GM12874 (cell line): Measurements from ENCODE around the gene PRSS27.

ENCODE experiments used
- TF ChIP-seq, protein P1 (sequence below): IDR thresholded peaks from 2 replicates; pipeline ENCODE4 v1.5.1; 2011; ENCODE audit warnings: low read depth, mild to moderate bottlenecking, control low read depth, low read length, moderate library complexity; ENCODE audit not compliant: insufficient read depth

Gene PRSS27

DNA sequence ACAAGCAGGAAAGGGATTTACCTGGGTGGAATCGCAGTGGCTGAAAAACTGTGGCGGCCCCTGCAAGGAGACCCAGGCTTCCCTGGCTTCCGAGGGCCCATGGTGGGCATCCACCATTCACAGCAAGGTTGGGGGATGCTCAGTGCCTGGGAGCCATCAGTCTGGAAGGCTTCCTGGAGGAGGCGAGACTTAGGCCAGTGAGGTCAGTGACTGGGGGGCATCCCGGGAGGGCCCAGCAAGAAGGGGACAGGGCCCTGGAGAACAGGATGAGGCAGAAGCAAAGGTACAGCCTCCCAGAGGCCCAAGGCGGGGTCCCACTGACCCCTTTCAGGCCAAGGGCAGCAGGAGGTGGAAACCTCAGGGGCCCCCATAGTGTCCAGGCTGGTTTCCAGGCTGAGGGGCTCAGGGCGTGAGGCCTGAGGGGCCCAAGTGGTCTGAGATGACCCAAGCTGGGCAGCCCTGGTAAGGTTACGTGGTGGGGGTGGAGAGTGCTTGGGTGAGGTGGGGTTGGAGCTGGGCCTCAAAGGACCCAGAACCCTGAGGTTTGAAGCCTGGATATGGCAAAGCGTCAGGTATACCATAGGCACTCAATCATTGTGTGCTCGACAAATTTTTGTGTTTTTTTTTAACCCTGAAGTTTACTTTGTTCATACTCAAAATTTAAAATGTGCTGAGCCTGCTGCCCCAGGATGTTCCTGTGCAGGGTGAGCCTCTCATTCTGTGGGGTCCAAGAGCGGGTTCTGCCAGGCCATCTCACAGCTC is 16.6 kb upstream of the PRSS27 start:
- TF ChIP-seq, protein P1, sequence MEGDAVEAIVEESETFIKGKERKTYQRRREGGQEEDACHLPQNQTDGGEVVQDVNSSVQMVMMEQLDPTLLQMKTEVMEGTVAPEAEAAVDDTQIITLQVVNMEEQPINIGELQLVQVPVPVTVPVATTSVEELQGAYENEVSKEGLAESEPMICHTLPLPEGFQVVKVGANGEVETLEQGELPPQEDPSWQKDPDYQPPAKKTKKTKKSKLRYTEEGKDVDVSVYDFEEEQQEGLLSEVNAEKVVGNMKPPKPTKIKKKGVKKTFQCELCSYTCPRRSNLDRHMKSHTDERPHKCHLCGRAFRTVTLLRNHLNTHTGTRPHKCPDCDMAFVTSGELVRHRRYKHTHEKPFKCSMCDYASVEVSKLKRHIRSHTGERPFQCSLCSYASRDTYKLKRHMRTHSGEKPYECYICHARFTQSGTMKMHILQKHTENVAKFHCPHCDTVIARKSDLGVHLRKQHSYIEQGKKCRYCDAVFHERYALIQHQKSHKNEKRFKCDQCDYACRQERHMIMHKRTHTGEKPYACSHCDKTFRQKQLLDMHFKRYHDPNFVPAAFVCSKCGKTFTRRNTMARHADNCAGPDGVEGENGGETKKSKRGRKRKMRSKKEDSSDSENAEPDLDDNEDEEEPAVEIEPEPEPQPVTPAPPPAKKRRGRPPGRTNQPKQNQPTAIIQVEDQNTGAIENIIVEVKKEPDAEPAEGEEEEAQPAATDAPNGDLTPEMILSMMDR: no peak

DNA sequence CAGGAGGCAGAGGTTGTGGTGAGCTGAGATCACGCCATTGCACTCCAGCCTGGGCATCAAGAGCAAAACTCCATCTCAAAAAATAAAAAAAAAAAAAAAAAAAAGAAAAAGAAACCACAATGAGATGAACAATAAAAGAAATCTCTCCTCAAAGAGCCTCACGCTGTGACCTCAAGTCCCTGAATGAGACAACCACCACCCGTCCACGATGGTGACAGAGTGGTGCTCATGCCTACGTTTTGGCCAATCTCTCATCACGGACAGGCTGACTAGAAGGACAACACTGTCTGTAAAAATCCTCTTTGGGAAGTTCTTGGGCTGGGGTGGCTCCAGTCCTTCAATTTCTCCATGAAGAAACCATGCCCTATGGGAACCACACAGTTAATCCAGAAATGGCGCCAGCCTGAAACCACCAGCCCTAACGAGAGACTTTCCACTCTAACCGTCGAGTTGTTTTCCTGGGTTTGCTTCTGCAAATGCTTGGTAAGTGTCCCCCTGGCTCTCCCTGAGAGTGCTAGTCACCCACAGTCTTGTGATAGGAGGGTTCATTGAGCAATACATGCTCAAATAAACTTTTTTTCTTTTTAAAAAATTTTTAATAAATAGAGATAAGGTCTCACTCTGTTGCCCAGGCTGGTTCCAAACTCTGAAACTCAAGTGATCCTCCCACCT is 15.0 kb upstream of the PRSS27 start:
- TF ChIP-seq, protein P1: no peak

DNA sequence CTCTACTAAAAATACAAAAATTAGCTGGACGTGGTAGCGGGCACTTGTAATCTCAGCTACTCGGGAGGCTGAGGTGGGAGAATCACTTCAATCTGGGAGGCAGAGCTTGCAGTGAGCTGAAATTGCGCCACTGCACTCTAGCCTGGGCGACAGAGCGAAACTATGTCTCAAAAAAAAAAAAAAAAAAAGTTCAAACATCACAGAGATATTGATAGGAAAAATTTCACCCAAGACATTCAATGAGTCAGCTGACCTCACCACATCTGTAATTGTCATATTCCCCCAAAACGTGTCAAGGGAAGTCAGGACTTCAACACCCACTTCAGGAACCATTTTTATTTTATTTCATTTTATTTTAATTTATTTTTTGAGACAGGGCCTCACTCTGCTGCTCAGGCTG is 8.0 kb upstream of the PRSS27 start:
- TF ChIP-seq, protein P1: no peak

- TF ChIP-seq, protein P1: no peak
Measured at GRCh38 chr16:2726923-2727322, 6.9 kb upstream of the PRSS27 start.

DNA sequence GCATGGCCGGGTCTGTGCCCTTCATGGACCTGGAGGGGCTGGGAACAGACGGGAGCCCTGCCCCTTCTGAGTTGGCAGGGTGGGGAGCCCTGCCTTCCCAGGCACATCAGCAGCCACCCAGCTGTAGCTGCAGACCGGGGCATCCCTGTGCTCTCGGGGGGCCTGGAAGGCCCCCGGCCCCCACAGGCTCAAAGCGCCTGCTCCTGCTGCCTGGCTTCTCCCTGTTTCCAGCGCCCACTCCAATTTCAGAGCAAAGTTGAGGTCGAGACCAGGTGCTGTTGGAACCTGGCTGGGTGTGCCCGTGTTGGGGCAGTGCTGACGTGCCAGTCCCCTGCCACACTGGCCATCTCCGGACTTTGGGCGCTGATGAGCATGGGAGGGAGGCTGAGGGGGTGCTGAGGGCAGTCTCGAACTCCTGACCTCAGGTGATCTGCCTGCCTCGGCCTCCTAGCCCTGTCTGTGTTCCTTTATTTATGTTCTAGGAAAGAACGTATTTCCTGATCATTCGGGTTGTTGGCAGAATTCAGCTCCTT is 4.9 kb upstream of the PRSS27 start:
- TF ChIP-seq, protein P1: no peak

DNA sequence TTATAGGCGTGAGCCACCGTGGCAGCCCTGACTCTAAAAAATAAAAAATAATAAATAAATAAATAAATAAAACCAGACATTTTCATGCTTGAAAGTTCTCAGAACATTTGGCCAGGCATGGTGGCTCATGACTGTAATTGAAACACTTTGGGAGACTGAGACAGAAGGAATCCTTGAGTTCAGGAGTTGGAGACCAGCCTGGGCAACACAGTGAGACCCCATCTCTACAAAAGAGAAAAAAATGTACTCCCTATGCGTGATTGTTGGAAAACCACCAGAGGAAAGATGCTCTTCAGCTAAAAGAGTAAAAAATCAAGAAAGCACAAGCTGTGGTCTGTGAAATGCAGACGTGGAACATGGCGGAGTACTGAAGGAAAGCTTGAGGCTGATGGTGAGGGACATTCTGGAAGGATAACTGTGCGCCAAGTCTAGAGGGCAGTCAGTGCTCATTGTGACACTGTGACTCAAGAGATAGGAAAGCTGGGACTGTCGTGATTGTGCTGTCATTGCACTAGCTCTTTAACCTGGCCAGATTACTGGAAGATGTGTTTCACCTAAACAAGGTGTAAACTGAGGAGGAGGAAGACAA is 4.2 kb upstream of the PRSS27 start:
- TF ChIP-seq, protein P1: no peak
